HG03571 (cell line): ENCODE data around the gene FGFR2.
A peak's percentile ranks its signal among the peaks of the same experiment; 100 is the strongest.

ENCODE experiments used
- ATAC-seq: cut with Tn5 transposase; IDR thresholded peaks from one replicate; pipeline ENCODE4 v1.9.1; 2021; ENCODE audit not compliant: unreplicated experiment

The FGFR2 gene

DNA sequence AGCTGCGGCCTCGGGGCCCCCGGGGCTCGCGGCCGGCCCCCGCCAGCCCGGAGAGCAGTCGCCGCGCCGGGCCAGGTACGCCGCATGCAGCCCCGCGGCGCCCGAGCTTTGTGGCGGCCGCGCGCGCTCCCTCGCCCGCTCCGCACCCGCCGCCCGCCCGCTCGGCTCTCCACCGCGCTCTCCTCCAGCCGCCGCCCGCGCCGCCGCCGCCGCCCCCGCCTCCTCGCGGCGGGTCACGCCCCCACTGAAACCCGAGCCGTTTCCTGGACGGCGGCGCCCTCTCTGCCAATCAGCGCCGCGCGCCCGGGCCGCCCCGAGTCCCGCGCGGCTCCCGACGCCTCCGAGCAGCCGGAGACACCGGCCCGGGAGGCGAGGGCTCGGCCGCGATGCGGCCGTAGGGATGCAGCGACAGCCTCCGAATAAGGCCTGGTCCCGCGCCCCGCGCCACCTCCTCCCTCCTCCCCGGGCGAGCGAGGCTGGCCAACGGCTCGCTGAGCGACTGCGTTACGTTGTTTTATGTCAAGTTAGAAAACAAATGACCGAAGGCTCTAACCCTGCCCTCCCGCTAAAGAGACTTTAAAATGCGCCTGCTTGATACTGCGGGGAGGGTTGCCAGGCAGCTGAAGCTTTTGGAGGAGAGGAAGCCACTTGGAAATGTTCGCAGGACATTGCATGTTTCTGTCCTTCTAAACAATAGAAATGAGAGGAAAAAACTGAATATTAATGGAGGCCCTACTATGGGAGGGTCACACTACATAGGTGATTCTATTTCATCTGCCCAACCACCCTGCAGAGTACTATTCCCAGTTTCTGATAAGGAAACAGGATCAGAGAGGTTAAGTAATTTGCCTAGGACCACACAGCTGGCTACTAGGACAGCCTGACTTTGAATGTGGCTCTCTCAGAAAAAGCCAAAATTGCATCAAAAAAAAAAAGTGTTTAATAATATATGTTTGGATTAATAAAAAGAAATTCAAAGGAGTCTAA is at the start of gene FGFR2:
TSS of gene FGFR2 (minus strand) at position 182 of the 987 bp plus-strand sequence. CDS start 4,627 bp downstream, outside the sequence.
- peak; percentile 83 for ATAC-seq

DNA sequence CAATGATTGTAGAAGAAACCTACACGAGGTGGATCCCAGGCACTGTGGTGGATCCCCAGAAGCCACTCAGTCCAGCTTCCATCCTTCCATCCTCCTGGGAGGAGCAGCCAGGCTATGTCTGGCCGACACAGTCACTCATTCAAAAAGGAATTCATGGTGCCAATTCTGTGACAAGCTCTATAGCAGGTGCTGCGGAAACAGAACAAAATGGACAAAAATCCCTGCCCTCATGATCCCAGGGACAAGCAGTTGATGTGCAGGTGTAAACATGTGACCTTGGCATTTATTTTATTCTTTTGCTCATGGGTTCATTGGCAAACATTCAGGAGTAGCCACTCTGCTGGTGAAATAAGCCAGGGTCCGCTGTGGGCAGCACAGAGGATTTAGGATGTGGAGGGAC is 49.2 kb upstream of the FGFR2 start:
- ATAC-seq = no peak

DNA sequence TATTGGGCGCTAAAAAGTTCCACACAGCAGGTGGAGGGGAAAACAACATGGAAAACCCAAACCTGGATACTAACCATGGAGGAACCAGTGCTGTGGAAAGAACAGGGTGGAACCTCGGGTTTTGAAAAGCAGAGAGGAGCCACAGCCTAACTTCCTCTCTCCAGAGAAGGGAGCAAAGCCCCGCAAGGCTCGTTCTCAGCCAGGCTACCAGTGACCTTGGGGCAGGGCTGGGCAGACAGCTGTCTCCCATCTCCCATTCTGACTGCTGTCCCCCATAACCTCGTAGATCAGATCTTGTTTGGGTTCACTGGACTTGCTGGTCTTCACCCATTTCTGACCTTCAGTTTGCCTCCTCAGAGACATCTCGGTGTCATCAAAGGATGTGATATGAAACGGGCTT is 47.5 kb upstream of the FGFR2 start:
- no peak for ATAC-seq

DNA sequence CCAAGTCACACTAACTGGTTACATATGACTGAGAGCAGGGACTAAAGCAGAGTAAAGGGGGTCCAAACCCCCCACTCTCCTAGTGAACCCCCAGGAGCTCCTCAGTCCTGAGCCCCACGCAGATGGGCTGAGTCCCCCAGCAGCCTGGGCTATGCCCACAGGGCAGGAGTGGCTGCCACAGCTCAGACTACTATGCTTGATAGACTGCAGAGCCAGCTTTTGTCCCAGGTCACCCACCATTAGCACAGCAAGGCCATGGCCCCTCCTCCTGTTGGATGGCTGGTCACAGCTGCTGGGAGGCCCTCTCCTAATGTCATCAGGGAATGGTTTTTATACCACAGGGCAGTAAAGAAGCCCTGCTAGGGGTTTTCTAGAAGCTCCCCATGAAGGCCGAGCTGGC is 46.3 kb upstream of the FGFR2 start:
- ATAC-seq = no peak

DNA sequence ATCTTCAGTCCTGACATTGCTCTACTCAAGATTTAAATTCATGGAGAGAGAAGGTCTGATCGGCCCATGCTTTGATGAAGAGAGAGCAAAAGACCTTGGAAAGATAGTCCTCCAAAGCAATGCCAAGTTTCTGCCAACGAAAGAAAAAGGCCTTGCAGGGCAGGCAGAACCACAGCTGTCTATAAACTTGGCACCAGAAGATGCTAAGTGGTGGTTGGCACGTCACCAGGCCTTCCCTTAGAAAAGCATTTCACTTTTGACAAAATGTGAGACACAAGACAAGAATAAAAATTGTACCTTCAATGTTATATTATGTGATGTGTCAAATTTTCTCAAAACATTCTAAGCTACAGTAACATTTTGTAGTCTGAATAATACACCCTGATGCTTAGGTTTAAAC is 42.0 kb upstream of the FGFR2 start:
- no peak for ATAC-seq

DNA sequence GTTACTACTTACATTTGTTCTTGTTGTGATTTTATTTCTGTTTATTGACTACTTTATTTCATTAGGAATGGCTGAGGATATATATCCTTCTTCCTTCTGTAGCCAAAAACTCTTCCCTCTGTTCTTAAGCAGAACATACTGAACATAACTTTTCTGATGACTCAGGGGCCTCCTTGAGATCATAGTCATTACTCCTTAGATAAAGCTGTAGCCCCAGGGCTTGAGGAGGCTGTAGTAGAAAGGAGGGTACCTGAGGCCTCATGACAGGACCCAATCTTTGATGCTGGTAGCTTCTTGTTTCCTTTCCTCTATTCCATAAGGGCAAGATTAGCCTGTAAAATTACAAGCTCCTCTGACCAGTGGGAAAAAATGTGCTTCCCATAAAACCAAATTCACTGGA is 41.2 kb upstream of the FGFR2 start:
- ATAC-seq = no peak

DNA sequence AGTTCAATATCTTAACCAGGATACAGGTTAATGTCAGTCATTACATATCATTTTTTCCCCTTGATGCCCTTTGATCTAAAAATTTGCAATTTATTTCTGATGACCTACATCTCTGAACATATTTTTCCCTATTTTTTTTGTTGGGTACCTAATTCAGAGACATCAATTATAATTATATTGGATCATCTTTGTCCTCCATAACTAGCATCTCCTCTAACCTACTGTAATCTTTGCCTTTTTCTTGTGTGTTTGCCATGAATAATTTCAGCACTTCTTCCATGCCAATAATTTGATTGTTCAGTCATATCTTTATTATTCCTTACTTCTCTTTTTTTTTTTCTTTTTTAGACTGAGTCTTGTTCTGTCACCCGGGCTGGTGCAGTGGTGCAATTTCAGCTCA is 39.2 kb upstream of the FGFR2 start:
- ATAC-seq = no peak

DNA sequence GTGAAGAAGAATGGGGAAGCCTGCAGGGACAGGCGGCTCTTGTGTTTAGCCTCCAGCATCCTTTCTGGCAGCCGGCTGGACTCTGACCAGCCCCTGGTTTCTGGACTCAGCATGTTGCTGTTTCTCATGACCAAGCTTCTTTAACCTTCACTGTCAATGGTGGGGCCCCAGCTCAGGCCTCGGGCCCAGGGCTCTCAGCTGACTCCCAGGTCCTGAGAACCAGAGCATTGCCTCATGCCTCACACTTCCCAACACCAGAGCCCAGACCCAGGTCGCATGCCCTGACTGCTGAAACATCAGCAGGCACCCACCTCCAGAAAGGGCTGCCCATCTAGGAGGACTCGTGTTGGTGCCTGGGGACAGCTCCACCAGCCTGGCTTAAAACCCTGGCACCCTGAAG is 34.8 kb upstream of the FGFR2 start:
- no peak for ATAC-seq

DNA sequence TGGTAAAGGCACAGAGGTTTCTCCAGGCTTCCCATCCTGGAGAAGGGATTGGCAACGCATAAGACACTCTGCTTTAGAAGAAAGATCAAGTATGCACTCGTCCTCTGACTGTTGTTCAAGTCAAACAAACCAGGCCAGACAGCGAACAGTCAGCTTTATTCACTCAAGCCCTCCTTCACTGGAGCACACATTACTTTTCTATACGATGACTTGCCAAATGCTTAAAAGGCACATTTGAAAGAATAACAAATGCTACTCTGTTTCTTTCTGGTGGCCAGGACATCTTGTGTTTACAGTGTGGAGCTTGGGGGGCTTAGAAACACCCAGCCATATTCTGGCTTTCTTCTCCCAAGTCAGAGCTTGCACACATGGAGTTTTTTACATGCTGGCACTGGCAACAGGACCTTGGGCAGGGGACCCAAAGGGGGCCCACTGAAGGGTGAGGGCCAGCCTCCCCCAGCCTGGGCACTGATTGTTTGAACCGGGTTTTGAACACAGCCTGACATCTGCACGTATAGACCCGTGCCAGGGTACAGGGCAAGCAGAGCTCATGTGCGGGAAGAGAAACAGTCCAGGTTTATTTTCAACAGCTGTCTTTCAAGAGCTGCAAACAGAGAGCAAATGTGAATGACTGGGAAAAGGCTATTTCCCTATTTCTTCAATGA is 33.3 kb upstream of the FGFR2 start:
- ATAC-seq = no peak

DNA sequence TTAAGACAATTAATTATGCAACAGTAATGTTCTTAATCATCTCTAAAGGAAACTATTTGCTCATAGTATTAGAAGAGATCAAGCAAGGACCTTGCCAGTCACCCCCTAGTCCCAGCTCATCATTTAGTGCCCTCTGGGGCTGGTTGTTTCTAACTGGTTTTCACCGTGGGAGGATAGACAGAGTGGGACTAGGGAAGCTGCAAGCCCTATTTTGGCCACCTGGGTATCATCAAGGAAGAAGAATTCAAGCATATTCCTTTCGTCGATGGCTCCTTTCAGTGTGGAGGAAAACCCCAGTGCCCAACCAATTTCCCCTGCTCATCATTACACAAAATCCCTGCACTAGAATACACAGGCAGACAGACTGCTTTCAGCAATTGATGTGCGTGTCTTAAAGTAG is 30.6 kb upstream of the FGFR2 start:
- ATAC-seq = no peak

DNA sequence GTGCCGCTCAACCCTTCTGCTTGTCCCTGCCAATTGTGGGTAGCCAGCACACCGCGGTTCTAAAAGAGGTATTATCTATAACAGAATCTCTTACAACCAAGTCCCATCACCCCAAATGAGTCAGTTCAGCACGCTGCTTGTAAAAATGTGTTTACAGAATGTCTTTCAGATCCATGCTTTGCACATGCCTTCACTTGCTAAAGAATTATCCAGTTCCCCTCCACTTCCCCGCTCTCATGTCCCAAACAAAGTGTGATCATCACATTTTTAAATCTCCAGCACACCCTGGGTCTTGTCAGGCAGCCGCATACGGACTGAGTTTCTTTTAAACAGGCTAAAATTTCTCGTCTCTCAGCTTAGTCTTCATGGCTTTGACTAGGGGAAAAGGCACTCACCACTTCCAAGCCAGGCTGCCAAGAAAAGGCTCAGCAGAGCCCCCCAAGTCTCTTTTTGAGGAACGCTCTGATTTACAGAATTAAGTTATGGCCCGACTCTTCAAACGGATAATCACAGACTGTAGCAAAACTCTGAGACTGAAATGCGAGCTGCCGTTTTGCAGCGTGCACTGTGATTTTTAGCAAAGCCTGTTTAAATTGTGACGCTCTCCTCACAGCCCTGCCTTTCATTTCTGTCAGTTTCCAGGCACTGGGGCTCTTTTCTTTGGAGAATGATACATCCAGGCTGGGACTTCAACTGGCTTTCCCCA is 29.8 kb upstream of the FGFR2 start:
- ATAC-seq = no peak

DNA sequence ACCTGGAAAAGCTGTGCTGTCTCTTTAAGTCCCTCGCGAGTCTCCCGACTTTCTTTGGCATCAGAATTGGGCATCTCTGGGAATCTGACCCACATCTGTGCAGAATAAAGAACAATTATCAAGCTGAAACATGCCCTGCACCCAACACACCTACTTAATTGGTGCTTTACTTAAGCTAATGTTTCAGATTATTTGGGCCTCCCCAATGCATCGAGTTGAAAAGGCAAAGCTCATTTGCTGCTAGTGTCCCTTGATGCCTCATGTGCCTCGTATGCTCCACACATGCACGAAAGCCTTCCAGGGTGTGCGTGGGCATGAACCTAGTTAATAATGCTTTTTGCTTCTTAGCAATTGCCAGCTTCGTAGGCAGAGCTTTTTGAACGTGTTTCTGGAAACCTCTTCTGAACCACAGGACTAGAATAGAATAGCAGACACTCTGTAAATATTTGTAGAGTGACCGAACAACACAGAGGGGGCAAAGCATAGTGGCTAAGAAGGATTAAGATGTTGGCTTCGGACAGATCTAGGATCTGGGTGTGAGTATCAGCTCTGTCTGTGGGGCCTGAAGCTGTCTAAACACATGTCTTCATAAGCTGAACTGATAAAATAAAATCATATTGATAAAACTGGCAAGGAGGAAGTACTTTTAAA is 26.7 kb upstream of the FGFR2 start:
- ATAC-seq = no peak

DNA sequence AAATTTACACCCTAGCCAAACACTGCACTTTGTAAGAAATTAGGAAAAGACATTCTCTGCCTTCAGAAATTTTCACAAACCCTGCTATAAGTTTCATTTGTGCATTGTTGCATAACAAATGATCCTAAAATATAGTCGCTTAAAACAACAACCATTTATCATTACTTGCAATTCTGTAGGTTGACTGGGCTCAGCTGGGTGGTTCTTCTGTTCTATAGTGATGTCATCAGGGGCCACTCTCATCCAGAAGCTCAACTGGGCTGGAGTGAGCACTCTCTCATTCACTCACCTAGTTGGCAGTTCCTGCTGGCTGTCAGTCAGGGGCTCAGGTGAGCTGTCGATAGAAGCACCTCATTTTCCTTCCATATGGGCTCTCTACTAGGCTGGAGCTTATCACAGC is 20.7 kb upstream of the FGFR2 start:
- no peak for ATAC-seq

DNA sequence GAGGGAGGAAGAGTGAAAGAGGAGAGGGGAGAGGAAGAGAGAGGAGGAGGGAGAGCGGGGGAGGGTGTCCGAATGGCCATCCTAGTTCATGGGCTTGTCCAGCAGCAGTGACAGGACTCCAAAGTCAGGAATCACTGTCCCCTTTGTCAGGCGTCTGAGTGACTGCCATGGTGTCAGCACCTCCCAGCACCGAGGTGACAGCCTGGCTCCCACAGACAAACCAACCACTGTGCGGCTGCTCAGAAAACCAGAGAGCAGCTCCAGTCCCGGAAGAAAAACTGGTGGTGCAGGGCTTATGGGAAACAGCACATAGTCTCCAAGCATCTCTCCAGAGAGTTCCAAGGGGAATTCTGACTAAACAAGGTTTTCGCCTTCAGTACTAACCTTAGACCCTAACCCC is 18.9 kb upstream of the FGFR2 start:
- ATAC-seq = no peak

DNA sequence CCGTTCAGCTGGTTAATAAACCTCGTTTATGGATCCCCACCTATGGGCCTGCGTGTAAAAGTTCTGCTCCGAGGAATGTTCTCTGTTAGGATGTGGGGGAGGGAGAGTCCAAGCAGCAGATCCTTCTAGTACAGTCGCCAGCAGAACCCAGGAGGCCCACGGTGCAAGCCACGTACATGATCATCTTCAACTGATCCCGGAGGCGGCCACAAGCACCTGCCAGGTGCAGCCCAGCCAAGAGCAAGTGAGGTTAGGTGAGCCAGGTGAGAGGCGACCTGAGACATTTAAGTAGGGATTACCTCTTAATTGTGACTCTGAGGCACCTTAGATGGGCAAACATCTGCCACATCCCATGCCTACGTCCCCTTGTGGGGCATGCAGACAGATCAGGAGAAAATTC is 18.0 kb upstream of the FGFR2 start:
- ATAC-seq = no peak

DNA sequence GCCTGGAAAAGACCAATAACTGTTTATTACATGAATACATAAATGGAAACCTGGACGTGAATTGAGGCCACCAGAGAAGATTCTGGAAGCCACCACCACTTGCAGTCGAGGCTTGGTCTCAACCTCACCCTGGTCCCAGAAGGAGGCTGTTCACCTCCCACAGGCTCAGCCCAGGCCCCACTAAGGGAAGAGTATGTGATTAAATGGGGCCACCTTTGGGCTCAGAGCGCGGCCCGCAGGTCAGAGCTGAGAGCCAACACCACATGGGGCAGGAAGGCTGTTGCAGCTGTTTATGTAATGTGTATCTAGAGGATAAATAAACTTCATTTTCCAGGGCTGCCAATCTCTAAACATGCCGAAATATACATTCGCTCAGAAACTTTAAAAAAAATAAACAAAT is 17.6 kb upstream of the FGFR2 start:
- ATAC-seq = no peak

DNA sequence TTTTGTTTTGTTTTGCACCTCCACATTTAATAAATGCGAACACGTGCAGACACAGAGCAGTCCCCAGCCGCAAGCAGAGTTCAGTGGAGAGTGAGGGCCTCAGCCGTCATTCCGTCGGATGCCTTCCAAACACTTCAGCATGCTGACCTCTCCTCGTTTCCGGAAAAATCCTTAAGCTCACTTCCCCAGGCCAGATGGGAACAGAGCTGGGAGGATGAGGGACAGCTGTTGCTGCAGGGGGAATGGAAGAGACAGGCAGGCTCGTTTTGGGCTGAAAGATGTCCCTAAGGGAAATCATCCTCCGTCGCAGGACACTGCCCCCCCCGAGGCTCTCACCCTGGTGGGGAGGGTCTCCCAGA is 17.2 kb upstream of the FGFR2 start:
- no peak for ATAC-seq

DNA sequence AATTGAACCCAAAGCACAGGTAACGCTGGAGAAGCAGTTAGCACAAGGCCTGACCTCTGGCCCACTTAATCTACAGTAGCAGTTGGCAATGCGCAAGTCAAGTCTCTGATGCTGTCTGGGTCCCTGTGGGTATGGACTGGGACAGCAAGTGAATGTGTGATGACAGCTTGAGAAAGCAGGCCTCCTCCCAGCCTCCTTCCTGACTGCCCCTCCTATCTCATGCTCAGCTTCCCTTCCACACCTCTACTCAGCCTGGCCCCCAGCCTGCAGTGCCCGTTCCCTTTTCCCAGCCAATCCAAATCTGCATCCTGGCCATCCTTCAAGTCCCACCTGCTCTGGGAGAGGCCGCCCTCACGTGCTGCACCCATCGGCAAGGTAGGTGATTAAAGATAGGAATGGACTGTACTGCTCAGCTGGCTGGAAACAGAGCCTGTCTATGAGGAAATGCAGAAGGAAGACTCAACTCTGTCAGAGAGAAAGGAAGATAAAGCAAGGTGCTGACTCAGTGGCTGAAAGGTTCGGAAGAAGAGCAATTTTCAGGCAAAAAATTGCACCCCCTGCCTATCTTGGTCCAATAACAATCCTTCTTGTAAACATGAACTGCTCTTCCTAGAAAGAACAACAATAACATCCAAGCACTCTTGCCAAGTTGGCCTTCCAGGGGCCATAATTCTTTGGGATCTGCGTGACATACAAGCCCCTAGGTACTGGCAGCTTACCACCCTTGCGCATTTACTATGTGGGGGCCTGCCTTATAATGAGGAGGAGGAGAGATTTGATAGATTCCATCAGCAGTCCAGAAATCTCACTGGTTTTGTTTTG is 16.6 kb upstream of the FGFR2 start:
- ATAC-seq = no peak

DNA sequence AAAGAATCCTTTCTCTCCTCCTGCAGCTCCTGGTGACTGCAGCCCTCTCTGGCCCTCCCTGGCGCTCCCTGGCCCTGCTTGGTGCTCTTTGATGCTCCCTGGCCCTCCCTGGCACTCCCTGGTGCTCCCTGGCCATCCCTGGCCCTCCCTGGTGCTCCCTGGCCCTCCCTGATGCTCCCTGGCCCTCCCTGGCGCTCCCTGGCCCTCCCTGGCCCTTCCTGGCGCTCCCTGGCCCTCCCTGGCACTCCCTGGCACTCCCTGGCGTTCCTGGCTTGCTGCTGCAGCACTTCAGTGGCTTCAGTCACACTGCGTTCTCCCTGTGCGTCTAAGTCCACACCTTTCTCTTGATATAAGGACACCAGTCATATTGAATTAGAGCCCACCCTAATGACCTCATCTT is 15.2 kb upstream of the FGFR2 start:
- no peak for ATAC-seq

DNA sequence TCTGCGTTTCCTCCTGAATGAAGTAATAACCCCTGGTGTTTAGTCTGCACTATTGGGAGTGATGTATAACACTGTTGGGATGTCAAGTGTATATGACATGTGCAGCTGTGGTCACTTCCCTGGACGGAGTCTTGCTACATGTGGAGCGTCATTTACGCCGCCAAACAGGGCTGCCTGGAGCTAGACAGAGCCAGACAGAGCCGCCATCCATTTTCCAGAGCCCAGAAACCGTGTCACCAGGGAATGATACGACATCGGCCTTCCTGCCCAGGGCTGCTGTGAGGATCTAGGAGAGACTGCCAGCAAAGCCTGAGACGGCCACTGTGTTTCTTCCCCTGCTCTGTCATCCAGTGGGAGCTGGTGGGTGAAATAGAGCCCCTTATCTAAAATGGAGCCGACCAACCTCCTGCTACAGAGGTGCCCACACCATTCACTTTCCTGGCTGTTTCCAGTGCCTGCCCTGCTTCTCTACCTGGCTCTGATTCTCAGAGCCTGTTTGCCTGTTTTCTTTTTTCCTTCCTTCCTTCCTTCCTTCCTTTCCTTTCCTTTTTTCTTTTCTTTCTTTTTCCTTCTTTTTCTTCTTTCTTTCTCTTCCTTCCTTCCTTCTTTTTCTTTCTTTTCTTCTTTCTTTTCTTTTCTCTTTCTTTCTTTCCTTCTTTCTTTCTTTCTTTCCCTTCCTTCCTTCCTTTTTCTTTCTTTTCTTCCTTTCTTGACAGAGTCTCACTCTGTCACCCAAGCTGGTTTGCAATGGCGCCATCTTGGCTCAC is 13.3 kb upstream of the FGFR2 start:
- no peak for ATAC-seq
